Memory B cell (primary cell): ENCODE measurements around the gene PLEKHB1.
A peak's percentile ranks its signal among the peaks of the same experiment; 100 is the strongest.

Experiments
- ATAC-seq: fragments of 150-1000 bp; cut with Tn5 transposase; 2 replicates; pipeline ENCODE4 v1.10.0; 2021; ENCODE audit warnings: low read depth, mild to moderate bottlenecking, moderate library complexity
- DNase-seq, 2 donors: peaks; one replicate each; pipeline ENCODE4 v3.0.0; 2022; ENCODE audit warnings: low spot score in 2 of 2
- H3K27ac Mint-ChIP-seq: one replicate; pipeline ENCODE4 v1.8.0; 2022; ENCODE audit warnings: mild to moderate bottlenecking, moderate library complexity, mixed read lengths
- H3K27me3 Mint-ChIP-seq: one replicate; pipeline ENCODE4 v1.8.0; 2022; ENCODE audit warnings: mixed read lengths
- H3K36me3 Mint-ChIP-seq: one replicate; pipeline ENCODE4 v1.8.0; 2022; ENCODE audit warnings: mild to moderate bottlenecking, mixed read lengths
- H3K4me1 Mint-ChIP-seq: one replicate; pipeline ENCODE4 v1.8.0; 2022; ENCODE audit warnings: mixed read lengths
- H3K4me3 Mint-ChIP-seq: one replicate; pipeline ENCODE4 v1.8.0; 2022; ENCODE audit warnings: mild to moderate bottlenecking, moderate library complexity, mixed read lengths
- H3K9me3 Mint-ChIP-seq: one replicate; pipeline ENCODE4 v1.8.0; 2022; ENCODE audit warnings: mixed read lengths

Gene PLEKHB1

DNA sequence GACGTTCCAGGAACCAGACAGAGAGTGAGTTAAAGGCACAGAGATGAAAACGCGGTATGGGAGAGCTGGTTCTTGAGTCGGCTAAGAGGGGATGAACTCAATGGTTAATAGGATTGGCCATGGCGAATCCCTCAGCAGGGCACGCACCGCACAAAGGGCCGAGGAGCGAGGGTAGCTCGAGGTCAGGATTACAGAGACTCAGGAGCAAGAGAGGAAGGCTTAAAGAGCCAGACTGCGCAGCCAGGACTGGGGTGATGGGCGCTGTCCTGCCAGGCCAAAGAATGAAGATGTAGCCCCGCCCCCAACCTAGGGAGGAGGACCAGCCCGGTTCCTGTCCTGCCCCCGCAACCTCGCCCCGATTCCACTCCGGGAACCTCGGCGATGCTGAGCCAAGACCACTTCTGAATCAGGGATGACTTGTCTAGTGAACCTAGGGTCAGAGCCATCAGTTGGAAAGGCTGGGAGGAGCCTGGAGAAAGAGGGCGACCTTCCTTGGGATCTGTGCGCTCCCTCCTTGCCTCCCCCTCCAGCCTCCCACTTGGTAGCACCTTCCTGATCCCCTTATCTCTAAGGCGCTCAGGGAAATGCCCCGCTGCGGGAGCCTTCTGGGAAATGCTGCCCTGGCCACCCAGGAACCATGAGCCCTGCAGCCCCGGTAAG lies at the start of gene PLEKHB1:
PLEKHB1 (plus strand) TSS at position 610 of the 660 bp plus-strand sequence; CDS start at position 638, 28 bp downstream.
- H3K4me1 Mint-ChIP-seq, result peaks cover 26% of the 10 kb centered on the region
- H3K9me3 Mint-ChIP-seq, result no peaks in the 10 kb centered on the region
- no peak for ATAC-seq
- H3K4me3 Mint-ChIP-seq, result peak within 1 kb of the TSS; percentile 82
- DNase-seq, result no peak
- no peaks in the 10 kb centered on the region for H3K36me3 Mint-ChIP-seq
- H3K27me3 Mint-ChIP-seq, result no peaks in the 10 kb centered on the region
- peak within 1 kb of the TSS; percentile 74 for H3K27ac Mint-ChIP-seq

DNA sequence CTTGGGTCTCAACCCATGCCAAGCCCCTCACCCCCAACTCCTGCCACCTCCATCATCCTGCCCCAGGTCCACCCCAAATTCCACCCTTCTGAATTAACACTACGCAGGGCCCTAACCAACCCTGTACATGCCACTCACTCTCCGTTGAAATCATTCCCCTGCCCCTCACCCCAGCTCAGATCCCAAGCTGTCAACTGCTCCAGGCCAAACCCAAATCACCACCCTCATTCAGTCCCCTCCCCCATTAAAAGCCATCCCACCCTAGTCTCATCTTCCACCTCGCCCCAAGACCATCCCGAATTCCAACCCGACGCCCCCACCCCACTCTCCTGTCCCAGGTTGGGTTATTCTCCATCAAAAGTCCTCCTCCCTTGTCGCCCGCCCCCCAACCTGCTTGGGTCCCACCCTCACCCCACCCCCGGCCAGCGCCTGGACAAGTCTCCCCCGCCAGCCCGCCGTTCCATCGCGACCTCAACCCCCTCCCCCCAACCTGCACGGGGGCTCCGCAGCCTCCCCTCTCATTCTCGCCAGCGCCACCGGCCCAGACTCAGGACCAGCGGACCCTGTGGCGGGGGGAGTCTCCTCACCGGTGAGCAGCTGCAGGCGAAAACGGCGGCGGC lies 48.9 kb upstream of the PLEKHB1 start:
- DNase-seq (no peak), ATAC-seq (no peak)
- peaks cover 2% of the 10 kb centered on the region for H3K36me3 Mint-ChIP-seq
- H3K4me1 Mint-ChIP-seq, result peaks cover 20% of the 10 kb centered on the region
- peaks cover 1% of the 10 kb centered on the region for H3K9me3 Mint-ChIP-seq
- H3K4me3 Mint-ChIP-seq, result peak overlapping the region; percentile 94
- H3K27ac Mint-ChIP-seq, result peak overlapping the region; percentile 84
- H3K27me3 Mint-ChIP-seq, result no peaks in the 10 kb centered on the region

DNA sequence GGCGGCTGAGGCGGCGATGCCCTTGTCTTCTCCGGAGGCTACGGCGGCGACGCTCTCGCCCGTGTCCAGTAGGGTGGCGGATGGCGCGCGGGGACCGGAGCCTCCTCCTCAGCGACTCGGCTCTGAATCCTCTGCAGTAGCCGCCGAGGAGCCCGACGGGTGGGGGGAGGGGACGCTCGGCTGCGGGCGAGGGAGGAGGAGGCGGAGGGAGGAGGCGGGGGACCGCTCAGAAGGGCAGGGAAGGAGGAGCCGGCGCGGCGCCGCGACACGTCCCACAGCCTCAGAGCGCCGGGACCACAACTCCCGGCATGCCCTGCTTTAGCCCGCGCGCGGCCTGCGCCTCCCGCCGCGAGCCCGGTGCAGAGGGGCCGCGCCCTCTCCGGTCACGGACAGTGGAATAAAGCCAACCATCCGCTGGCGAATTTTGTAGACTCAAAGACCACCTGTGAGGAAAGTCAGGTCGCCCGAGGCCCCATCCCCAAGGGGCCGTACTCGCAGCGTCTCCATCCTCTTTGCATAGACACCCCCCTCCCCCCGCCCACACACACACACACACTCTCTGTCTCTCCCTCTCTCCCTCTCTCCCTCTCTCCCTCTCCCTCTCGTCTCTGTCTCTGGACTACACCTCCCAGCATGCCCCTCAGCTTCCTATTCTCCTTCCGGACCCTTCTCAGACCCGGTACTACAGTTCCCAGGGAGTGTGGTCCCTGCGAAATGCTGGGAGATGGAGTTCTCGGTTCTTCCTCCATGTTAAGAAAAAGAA lies 48.2 kb upstream of the PLEKHB1 start, which contains the start of gene FAM168A:
FAM168A (minus strand) TSS at position 157 of the 763 bp plus-strand sequence. CDS start 129,638 bp downstream, outside the sequence.
- Mint-ChIP-seq H3K27ac (peak within 1 kb of the TSS; percentile 84), H3K36me3 (no peaks in the 10 kb centered on the region), H3K27me3 (no peaks in the 10 kb centered on the region), H3K4me1 (peaks cover 18% of the 10 kb centered on the region), H3K9me3 (peaks cover 1% of the 10 kb centered on the region), H3K4me3 (peak within 1 kb of the TSS; percentile 94)
- DNase-seq (peak; percentile 80 to 82), ATAC-seq (peak; percentile 92)

DNA sequence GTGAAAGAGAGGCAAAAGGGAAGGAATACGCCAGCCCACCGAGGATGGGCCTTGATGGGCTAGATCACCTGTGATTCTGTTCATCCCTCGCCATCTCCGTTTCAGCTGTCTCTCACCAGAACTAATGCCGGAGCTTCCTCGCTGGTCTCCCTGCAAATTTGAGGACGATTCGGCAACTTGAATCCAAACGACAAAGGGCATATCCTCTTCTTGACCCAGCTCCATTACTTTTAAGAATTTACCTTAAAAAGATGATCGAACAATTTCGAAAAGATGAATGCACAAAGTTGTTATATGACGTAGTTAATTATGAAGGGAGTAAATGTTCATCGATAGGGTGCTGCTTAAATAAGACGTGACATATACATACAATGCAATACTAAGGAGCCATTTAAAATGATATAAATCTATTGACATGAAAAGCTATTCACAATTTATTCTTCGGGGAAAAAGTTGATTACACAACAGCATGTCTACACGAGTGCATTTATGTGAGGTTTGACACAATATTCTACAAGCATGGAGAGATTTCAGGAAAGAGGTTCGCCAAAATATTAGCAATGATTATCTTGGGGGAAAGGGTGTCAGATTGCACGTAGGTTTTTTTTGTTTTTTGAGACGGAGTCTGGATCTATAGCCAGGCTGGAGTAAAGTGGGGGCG lies 47.5 kb upstream of the PLEKHB1 start:
- peak overlapping the region; percentile 84 for H3K27ac Mint-ChIP-seq
- peaks cover 1% of the 10 kb centered on the region for H3K9me3 Mint-ChIP-seq
- peaks cover 18% of the 10 kb centered on the region for H3K4me1 Mint-ChIP-seq
- H3K4me3 Mint-ChIP-seq, result peak overlapping the region; percentile 94
- ATAC-seq (no peak), DNase-seq (no peak)
- no peaks in the 10 kb centered on the region for H3K27me3 Mint-ChIP-seq
- H3K36me3 Mint-ChIP-seq, result no peaks in the 10 kb centered on the region

DNA sequence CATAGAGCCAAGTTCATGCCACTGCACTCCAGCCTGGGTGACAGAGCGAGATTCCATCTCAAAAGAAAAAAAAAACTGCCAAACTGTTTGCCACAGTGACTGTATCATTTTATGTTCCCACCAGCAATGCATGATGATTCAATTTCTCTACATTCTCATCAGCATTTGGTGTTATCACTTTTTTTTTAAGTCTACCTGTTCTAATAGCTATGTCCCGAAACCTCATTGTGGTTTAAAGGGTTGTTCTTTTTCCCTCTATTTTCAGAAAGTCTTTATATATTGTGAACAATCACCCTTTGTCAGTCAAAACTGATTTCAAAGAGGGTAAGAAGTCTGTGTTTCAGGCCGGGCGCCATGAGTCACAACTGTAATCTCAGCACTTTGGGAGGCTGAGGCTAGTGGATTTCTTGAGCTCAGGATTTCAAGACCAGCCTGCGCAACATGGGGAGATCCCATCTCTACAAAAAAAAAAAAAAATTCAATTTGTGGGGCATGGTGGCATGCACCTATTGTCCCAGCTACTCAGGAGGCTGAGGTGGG lies 33.7 kb upstream of the PLEKHB1 start:
- Mint-ChIP-seq H3K27me3 (peaks cover 1% of the 10 kb centered on the region), H3K9me3 (no peaks in the 10 kb centered on the region), H3K4me3 (no peak overlapping the region), H3K27ac (no peak overlapping the region), H3K4me1 (no peaks in the 10 kb centered on the region), H3K36me3 (no peaks in the 10 kb centered on the region)
- DNase-seq (no peak), ATAC-seq (no peak)

- no peaks in the 10 kb centered on the region for H3K9me3 Mint-ChIP-seq
- no peaks in the 10 kb centered on the region for H3K4me1 Mint-ChIP-seq
- H3K4me3 Mint-ChIP-seq, result no peak overlapping the region
- no peak for ATAC-seq
- no peaks in the 10 kb centered on the region for H3K36me3 Mint-ChIP-seq
- no peak for DNase-seq
- H3K27ac Mint-ChIP-seq, result no peak overlapping the region
- peaks cover 3% of the 10 kb centered on the region for H3K27me3 Mint-ChIP-seq
These were observed 31.8 kb upstream of the PLEKHB1 start for GRCh38 chr11:73614591-73614990.

GRCh38 chr11:73622926-73623593 lies 23.3 kb upstream of the PLEKHB1 start:
- Mint-ChIP-seq H3K9me3 (no peaks in the 10 kb centered on the region), H3K27ac (no peak overlapping the region), H3K4me3 (no peak overlapping the region), H3K4me1 (peaks cover 7% of the 10 kb centered on the region), H3K27me3 (peaks cover 9% of the 10 kb centered on the region), H3K36me3 (no peaks in the 10 kb centered on the region)
- ATAC-seq, result no peak
- no peak for DNase-seq

GRCh38 chr11:73623686-73624085 lies 22.7 kb upstream of the PLEKHB1 start:
- Mint-ChIP-seq H3K9me3 (no peaks in the 10 kb centered on the region), H3K36me3 (no peaks in the 10 kb centered on the region), H3K27me3 (peaks cover 9% of the 10 kb centered on the region), H3K4me1 (peaks cover 7% of the 10 kb centered on the region), H3K4me3 (no peak overlapping the region), H3K27ac (no peak overlapping the region)
- no peak for DNase-seq
- ATAC-seq, result peak; percentile 62

DNA sequence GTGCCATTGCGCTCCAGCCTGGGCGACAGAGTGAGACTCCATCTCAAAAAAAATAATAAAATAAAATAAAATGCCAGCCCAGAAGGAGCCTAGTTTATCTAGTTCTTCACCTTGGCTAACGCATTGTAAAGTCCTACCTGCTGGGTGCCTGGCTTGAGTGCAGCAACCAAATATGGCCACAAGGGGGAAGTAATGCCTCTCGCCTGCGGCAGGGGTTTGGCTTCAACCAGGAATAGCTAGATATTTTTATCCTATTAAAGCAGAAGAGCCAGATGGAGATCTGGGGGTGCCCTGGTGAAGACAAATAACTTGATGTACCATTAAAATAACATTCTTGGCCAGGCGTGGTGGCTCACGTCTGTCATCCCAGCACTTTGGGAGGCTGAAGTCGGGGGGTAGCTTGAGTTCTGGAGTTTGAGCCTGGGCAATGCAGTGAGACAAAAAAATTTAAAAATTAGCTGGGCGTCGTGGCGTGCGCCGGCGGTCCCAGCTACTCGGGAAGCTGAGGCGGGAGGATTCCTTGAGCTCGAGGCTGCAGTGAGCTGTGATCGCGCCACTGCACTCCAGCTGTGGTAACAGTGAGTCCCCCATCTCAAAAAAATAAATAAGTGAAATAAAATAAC lies 20.6 kb upstream of the PLEKHB1 start:
- Mint-ChIP-seq H3K36me3 (no peaks in the 10 kb centered on the region), H3K9me3 (no peaks in the 10 kb centered on the region), H3K4me3 (no peak overlapping the region), H3K4me1 (peaks cover 7% of the 10 kb centered on the region), H3K27me3 (peaks cover 5% of the 10 kb centered on the region), H3K27ac (no peak overlapping the region)
- ATAC-seq (peak; percentile 86), DNase-seq (peak; percentile 59 to 60)

DNA sequence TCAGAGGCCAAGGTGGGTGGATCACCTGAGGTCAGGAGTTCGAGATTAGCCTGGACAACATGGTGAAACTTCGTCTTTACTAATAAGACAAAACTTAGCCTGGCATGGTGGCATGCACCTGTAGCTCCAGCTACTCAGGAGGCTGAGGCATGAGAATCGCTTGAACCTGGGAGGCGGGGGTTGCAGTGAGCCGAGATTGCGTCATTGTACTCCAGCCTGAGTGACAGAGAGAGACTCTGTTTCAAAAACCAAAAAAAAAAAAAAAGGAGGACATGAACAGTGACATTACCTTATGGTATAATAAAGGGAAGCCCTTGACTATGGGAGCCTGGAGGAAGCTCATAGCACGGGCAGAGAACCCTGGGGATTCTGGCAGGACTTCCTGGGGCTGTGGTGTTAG lies 16.5 kb upstream of the PLEKHB1 start:
- Mint-ChIP-seq H3K9me3 (no peaks in the 10 kb centered on the region), H3K36me3 (no peaks in the 10 kb centered on the region), H3K4me3 (no peak overlapping the region), H3K4me1 (no peaks in the 10 kb centered on the region), H3K27me3 (no peaks in the 10 kb centered on the region), H3K27ac (no peak overlapping the region)
- ATAC-seq (no peak), DNase-seq (no peak)

DNA sequence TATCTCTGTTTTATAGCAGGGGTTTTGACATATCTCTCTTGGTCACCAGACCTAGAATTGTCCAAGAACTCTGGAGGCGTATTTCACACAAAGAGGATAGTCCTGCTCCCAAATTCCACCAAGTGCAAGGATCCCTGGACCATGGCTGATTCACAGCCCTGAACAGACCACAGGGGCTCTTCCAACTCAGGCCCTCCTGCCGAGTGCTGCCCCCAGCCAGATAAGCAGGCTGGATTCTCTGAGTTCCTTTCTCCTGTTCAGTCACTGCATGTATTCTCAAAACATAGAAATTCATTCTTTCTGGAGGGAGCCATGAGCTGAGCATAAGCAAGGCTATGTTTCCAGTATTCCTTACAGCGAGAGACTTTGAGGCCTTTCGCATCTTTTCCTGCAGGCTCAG lies 13.4 kb upstream of the PLEKHB1 start:
- H3K36me3 Mint-ChIP-seq, result no peaks in the 10 kb centered on the region
- no peaks in the 10 kb centered on the region for H3K27me3 Mint-ChIP-seq
- H3K4me3 Mint-ChIP-seq, result no peak overlapping the region
- H3K4me1 Mint-ChIP-seq, result no peaks in the 10 kb centered on the region
- ATAC-seq (no peak), DNase-seq (no peak)
- no peaks in the 10 kb centered on the region for H3K9me3 Mint-ChIP-seq
- H3K27ac Mint-ChIP-seq, result no peak overlapping the region

DNA sequence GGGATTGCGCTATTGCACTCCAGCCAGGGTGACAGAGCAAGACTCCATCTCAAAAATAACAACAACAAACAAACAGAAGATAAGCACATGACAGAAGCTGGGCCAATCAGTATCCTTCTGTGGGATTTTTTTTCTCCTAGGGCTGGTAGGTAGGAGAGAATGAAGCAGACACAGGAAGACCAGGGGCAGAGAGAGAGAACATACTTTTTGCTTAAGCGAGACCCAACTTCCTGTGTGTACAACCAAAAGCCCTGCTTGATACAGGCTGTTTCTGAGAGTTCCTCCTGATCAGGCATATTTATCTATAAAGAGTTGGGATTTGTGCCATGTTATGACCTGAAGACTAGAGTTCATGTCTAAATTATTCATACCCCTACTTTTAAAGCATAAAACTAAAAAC lies 12.4 kb upstream of the PLEKHB1 start:
- DNase-seq (no peak), ATAC-seq (no peak)
- no peaks in the 10 kb centered on the region for H3K9me3 Mint-ChIP-seq
- no peaks in the 10 kb centered on the region for H3K36me3 Mint-ChIP-seq
- H3K27ac Mint-ChIP-seq, result no peak overlapping the region
- H3K27me3 Mint-ChIP-seq, result no peaks in the 10 kb centered on the region
- no peaks in the 10 kb centered on the region for H3K4me1 Mint-ChIP-seq
- H3K4me3 Mint-ChIP-seq, result no peak overlapping the region

GRCh38 chr11:73635721-73636120 lies 10.7 kb upstream of the PLEKHB1 start:
- no peak for DNase-seq
- ATAC-seq, result no peak
- H3K27me3 Mint-ChIP-seq, result peaks cover 4% of the 10 kb centered on the region
- H3K36me3 Mint-ChIP-seq, result no peaks in the 10 kb centered on the region
- H3K4me3 Mint-ChIP-seq, result no peak overlapping the region
- no peak overlapping the region for H3K27ac Mint-ChIP-seq
- H3K4me1 Mint-ChIP-seq, result no peaks in the 10 kb centered on the region
- H3K9me3 Mint-ChIP-seq, result no peaks in the 10 kb centered on the region
